OCI-LY7 (cell line): ENCODE results near the gene TASP1. TPM values are rescaled to one million over a fixed set of nuclear protein-coding genes. Genes with fewer than 3 reads are reported as not detected.
"Not testable (repeated sequence)": the region's sequence is repeated elsewhere in the genome, so short reads cannot be mapped to it uniquely, and the experiment has no call there.

Experiments
- BruUV-seq: library from RNA; stranded (reverse); fragments of 400-500 nt; replicated peaks from 2 replicates; lab custom pipeline; 2021; lab: Mats Ljungman, UMichigan
- CTCF ChIA-PET: fragments of 300-600 bp; sonication (Branson Sonifier 250); formaldehyde crosslinking; loops from one replicate; lab custom pipeline; 2022; ENCODE audit warnings: antibody characterized with exemption; ENCODE audit not compliant: unreplicated experiment; lab: Charles Lee
- POLR2A ChIA-PET: fragments of 300-600 bp; sonication (Branson Sonifier 250); formaldehyde crosslinking; loops from one replicate; lab custom pipeline; 2022; ENCODE audit warnings: antibody characterized with exemption; lab: Charles Lee
- DNase-seq: peaks from one replicate; pipeline ENCODE4 v3.0.0-alpha.2; 2015; ENCODE audit warnings: low spot score
- H2AFZ ChIP-seq: fragments of 200-600 bp; sonication (generic), shearing (Covaris generic); 2 replicates; pipeline ENCODE4 v1.6.1; 2014; ENCODE audit warnings: mild to moderate bottlenecking, antibody characterized with exemption, low read length, moderate library complexity
- H3K27ac ChIP-seq: fragments of 200-600 bp; sonication (generic); 2 replicates; pipeline ENCODE4 v1.5.1; 2014; ENCODE audit warnings: mixed run types, low read depth, mild to moderate bottlenecking, moderate library complexity, low read length, inconsistent platforms; ENCODE audit not compliant: poor library complexity, severe bottlenecking
- H3K36me3 ChIP-seq: fragments of 200-600 bp; sonication (generic); 2 replicates; pipeline ENCODE4 v1.6.1; 2014; ENCODE audit warnings: mild to moderate bottlenecking, antibody characterized with exemption, low read length, moderate library complexity, mixed read lengths; ENCODE audit not compliant: insufficient read depth
- H3K4me1 ChIP-seq: fragments of 200-600 bp; sonication (generic); 2 replicates; pipeline ENCODE4 v1.5.1; 2014; ENCODE audit warnings: mild to moderate bottlenecking, low read length; ENCODE audit not compliant: insufficient read depth, poor library complexity, severe bottlenecking
- H3K4me2 ChIP-seq: fragments of 200-600 bp; sonication (generic); 2 replicates; pipeline ENCODE4 v1.6.1; 2014; ENCODE audit warnings: mild to moderate bottlenecking, low read length
- H3K4me3 ChIP-seq: fragments of 200-600 bp; sonication (generic); 2 replicates; pipeline ENCODE4 v1.5.1; 2014; ENCODE audit warnings: mild to moderate bottlenecking, low read depth, low read length; ENCODE audit not compliant: poor library complexity, severe bottlenecking
- H3K79me2 ChIP-seq: fragments of 200-600 bp; sonication (generic); 2 replicates; pipeline ENCODE4 v1.6.1; 2016; ENCODE audit warnings: low read depth, mild to moderate bottlenecking, low read length, moderate library complexity, mixed read lengths; ENCODE audit not compliant: insufficient read depth
- H3K9me2 ChIP-seq: fragments of 200-600 bp; sonication (generic); 2 replicates; pipeline ENCODE4 v1.6.1; 2016; ENCODE audit warnings: mild to moderate bottlenecking, low read length, mixed read lengths; ENCODE audit not compliant: insufficient read depth
- H3K9me3 ChIP-seq: fragments of 200-600 bp; sonication (generic); 2 replicates; pipeline ENCODE4 v1.6.1; 2014; ENCODE audit warnings: mild to moderate bottlenecking, mixed run types, low read length, mixed read lengths
- H4K20me1 ChIP-seq: fragments of 200-600 bp; sonication (generic); 2 replicates; pipeline ENCODE4 v1.6.1; 2014; ENCODE audit warnings: mild to moderate bottlenecking, antibody characterized with exemption, low read length, moderate library complexity, mixed read lengths; ENCODE audit not compliant: insufficient read depth
- EZH2phosphoT487 ChIP-seq: fragments of 200-600 bp; sonication (generic); IDR thresholded peaks from 2 replicates; pipeline ENCODE4 v1.6.1; 2018; ENCODE audit warnings: low read depth, borderline replicate concordance, mild to moderate bottlenecking, mixed run types, antibody characterized with exemption, low read length, moderate library complexity, mixed read lengths
- intact Hi-C: fragments of 100-400 bp; cut with micrococcal nuclease; formaldehyde crosslinking; loops from one replicate; pipeline ENCODE4 v1.10.0; 2022; ENCODE audit not compliant: unreplicated experiment
- total RNA-seq, 2 experiments: library from RNA; depleted of rRNA in 1 of 2; stranded (reverse); fragments of >200 nt in 1 of 2; shearing (Covaris generic) in 1 of 2; gene quantifications; 2 replicates each; pipeline ENCODE4 v1.2.3, GENCODE V29; 2014 to 2022
- TF ChIP-seq, protein P1 (sequence below): fragments of 200-600 bp; sonication (generic); conservative IDR thresholded peaks from 2 replicates; pipeline ENCODE4 v1.5.1; 2014; ENCODE audit warnings: mild to moderate bottlenecking, antibody characterized with exemption, low read length, moderate library complexity, mixed read lengths

TASP1 gene
- total RNA-seq, 2 experiments from 2014 or later, result 12.9 to 15.5 TPM

DNA sequence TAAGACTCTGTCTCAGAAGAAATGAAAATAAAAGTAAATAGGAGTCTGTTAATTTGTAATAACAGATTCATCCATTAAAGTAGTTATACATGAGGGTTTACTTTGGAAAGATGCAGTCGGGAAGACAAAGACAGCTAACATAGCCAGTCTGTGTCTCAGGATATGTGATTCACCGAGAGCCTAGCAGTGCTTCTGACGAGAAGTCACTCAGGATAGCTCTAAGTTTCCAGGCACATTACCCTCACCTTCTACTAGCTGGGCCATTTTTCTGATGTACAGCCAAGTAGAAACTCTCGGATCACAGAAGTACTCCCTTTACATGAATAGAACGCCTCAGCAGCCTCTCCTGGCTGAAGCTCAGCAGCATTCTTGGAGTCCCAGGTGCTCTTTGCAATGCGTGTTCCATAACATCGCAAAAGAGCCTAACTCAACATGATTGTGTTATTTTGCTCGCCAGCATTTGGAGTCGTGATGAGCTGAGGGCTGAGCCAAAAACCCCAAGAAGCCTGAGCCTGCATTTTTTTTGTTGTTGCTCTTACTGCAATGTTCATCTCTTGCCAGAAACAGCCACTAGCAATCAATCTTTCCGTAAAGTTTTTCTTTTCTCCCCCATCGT, 22.4 kb upstream of the TASP1 start:
- no peak overlapping the region for H3K27ac ChIP-seq
- intact Hi-C loops, result no loop called here
- TF ChIP-seq, protein P1, sequence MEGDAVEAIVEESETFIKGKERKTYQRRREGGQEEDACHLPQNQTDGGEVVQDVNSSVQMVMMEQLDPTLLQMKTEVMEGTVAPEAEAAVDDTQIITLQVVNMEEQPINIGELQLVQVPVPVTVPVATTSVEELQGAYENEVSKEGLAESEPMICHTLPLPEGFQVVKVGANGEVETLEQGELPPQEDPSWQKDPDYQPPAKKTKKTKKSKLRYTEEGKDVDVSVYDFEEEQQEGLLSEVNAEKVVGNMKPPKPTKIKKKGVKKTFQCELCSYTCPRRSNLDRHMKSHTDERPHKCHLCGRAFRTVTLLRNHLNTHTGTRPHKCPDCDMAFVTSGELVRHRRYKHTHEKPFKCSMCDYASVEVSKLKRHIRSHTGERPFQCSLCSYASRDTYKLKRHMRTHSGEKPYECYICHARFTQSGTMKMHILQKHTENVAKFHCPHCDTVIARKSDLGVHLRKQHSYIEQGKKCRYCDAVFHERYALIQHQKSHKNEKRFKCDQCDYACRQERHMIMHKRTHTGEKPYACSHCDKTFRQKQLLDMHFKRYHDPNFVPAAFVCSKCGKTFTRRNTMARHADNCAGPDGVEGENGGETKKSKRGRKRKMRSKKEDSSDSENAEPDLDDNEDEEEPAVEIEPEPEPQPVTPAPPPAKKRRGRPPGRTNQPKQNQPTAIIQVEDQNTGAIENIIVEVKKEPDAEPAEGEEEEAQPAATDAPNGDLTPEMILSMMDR, result no peak
- TF ChIP-seq EZH2phosphoT487, result no peak
- BruUV-seq, result no TSS peak
- H3K79me2 ChIP-seq, result no peaks in the 10 kb centered on the region
- H3K4me3 ChIP-seq, result no peak overlapping the region
- H3K4me1 ChIP-seq, result peaks cover 16% of the 10 kb centered on the region
- POLR2A ChIA-PET, result no interaction called here
- CTCF ChIA-PET, result no interaction called here
- H3K36me3 ChIP-seq, result no peaks in the 10 kb centered on the region
- H3K9me3 ChIP-seq, result no peaks in the 10 kb centered on the region
- no peak overlapping the region for H2AFZ ChIP-seq
- no peak for DNase-seq
- H3K4me2 ChIP-seq, result no peak overlapping the region
- H3K9me2 ChIP-seq, result no peaks in the 10 kb centered on the region
- no peaks in the 10 kb centered on the region for H4K20me1 ChIP-seq

DNA sequence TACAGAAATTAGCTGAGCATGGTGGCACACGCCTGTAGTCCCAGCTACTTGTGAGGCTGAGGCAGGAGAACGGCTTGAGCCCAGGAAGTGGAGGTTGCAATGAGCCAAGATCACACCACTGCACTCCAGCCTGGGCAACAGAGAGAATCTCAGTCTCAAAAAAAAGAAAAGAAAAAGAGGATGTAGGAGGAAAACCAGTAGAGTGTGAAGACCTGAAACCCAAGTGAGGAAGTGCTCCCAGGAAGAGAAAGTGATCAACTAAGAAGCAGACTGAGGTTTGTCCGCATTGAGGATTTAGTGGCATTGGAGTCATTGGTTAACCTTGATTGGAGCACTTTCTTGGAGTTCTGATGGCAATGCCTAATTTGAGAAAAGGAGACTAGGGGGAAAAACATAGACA, 20.6 kb upstream of the TASP1 start:
- intact Hi-C loops, result no loop called here
- Histone ChIP-seq H2AFZ (no peak overlapping the region), H3K9me2 (no peaks in the 10 kb centered on the region), H3K79me2 (no peaks in the 10 kb centered on the region), H3K4me3 (no peak overlapping the region), H3K36me3 (no peaks in the 10 kb centered on the region), H3K4me1 (peaks cover 16% of the 10 kb centered on the region), H4K20me1 (no peaks in the 10 kb centered on the region), H3K9me3 (no peaks in the 10 kb centered on the region), H3K4me2 (peak overlapping the region; percentile 37), H3K27ac (no peak overlapping the region)
- peak; percentile 69 for DNase-seq
- ChIA-PET CTCF (no interaction called here), POLR2A (interaction anchor here (1.3 kb wide), 1 partner anchor 10 kb away, joined by 4 read pairs; no protein-coding TSS in a partner anchor)
- TF ChIP-seq, protein P1, result no peak
- TF ChIP-seq EZH2phosphoT487, result no peak
- no TSS peak for BruUV-seq

DNA sequence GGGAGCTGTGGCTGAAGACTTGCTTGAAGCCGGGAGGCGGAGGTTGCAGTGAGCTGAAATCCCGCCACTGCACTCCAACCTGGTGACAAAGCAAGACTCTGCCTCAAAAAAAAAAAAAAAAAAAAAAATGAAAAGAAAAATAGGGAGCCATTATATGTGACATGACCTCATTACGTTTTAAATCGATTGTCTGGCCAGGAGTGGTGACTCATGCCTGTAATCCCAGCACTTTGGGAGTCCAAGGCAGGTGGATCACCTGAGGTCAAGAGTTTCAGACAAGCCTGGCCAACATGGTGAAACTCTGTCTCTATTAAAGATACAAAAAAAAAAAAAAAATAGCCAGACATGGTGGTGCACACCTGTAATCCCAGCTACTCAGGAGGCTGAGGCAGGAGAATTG, 19.3 kb upstream of the TASP1 start:
- ChIA-PET POLR2A (interaction anchor here (0.7 kb wide), 2 partner anchors 144 to 1210 kb away, joined by 3 read pairs; no protein-coding TSS in a partner anchor), CTCF (interaction anchor here (1.2 kb wide), 1 partner anchor 16 kb away, joined by 3 read pairs; no protein-coding TSS in a partner anchor)
- H3K36me3 ChIP-seq, BruUV-seq, H3K4me2 ChIP-seq, H3K4me3 ChIP-seq, H3K9me2 ChIP-seq, H2AFZ ChIP-seq, H3K9me3 ChIP-seq, H4K20me1 ChIP-seq, H3K27ac ChIP-seq, H3K79me2 ChIP-seq, DNase-seq, intact Hi-C loops: not testable (repeated sequence)
- H3K4me1 ChIP-seq, result peaks cover 16% of the 10 kb centered on the region
